Esophagus muscularis mucosa (tissue), 4 donors: Measurements from ENCODE around the gene GALR2.

ENCODE experiments used
- EP300 ChIP-seq: sonication (generic); formaldehyde crosslinking; IDR thresholded peaks from one replicate; pipeline ENCODE4 v1.6.1; 2017; ENCODE audit warnings: antibody characterized with exemption
- POLR2A ChIP-seq: fragments of 450-650 bp; IDR thresholded peaks from one replicate; pipeline ENCODE4 v1.6.1; 2017; ENCODE audit warnings: antibody characterized with exemption, moderate library complexity, mild to moderate bottlenecking, low read depth
- POLR2AphosphoS5 ChIP-seq, 2 donors: sonication (generic); formaldehyde crosslinking; IDR thresholded peaks; one replicate each; pipeline ENCODE4 v1.6.1; 2017; ENCODE audit warnings: antibody characterized with exemption in 2 of 2
- TF ChIP-seq, protein P1 (sequence below), 3 experiments: fragments of 200-600 bp in 2 of 3; fragments of 450-650 bp in 1 of 3; sonication (generic) in 2 of 3; IDR thresholded peaks; one replicate each; pipeline ENCODE4 v1.5.1; 2017 to 2019; ENCODE audit warnings: antibody characterized with exemption in 3 of 3, mild to moderate bottlenecking in 2 of 3, moderate library complexity in 1 of 3

GRCh38 chr17:76078860-76079534 is 4.4 kb downstream of the GALR2 start, which contains the start of gene ZACN:
- TF ChIP-seq, protein P1, sequence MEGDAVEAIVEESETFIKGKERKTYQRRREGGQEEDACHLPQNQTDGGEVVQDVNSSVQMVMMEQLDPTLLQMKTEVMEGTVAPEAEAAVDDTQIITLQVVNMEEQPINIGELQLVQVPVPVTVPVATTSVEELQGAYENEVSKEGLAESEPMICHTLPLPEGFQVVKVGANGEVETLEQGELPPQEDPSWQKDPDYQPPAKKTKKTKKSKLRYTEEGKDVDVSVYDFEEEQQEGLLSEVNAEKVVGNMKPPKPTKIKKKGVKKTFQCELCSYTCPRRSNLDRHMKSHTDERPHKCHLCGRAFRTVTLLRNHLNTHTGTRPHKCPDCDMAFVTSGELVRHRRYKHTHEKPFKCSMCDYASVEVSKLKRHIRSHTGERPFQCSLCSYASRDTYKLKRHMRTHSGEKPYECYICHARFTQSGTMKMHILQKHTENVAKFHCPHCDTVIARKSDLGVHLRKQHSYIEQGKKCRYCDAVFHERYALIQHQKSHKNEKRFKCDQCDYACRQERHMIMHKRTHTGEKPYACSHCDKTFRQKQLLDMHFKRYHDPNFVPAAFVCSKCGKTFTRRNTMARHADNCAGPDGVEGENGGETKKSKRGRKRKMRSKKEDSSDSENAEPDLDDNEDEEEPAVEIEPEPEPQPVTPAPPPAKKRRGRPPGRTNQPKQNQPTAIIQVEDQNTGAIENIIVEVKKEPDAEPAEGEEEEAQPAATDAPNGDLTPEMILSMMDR (IDR thresholded peaks at IDR 0.05): no peak
- TF ChIP-seq POLR2A (no peak), POLR2AphosphoS5 (IDR thresholded peaks at IDR 0.05) (no peak), EP300 (no peak)
